ENCODE data around the gene SLC8A2. TPM values are rescaled to one million over a fixed set of nuclear protein-coding genes. Genes with fewer than 3 reads are reported as not detected.

Gene SLC8A2
- total and polyA plus RNA-seq, 2 experiments from 2014 or later = 0.99 to 3.7 TPM

DNA sequence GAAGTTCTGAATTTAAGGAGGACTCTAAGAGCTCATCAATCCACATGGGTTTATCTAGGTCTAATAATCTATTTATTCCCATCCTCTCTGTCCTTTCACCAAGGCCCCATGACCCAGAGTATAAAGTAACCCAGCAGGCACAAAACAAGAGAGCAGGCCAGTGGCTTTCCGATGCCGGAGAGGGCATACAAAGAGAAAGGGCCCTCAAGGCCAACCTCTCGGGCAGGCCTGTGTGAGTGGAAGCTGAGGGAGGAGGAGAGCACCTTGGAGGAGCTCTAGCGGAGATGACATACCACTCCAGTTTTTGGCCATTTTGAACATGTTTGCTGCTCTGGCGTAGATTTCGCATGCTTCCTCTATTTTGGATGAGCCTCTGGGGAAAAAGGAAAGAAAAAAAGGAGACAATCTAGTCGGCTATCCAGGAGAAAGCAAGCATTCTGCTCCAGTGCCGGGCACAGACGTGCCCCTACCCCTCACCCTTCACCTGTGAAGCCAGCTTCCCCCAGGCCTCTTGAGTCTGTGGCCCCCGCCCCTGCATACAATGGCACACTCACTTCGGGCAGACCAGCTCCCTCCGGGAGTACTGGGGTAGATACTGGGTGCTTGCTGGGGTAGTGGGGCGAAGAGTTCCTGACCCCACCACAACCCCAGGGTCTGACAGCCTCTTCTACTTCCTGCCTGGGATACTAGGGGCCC lies 31.6 kb upstream of the SLC8A2 start:
- Histone ChIP-seq H3K27me3 (no peaks in the 10 kb centered on the region), H3K4me1 (ENCODE audit: low read depth) (no peaks in the 10 kb centered on the region), H3K4me3 (no peak overlapping the region), H3K9me3 (ENCODE audit: low read depth) (no peaks in the 10 kb centered on the region), H3K27ac (no peak overlapping the region), H3K36me3 (no peaks in the 10 kb centered on the region)
- DNase-seq (ENCODE audit: low read depth in 1 of 2, low spot score in 1 of 2) = no peak
- TF ChIP-seq, protein P1, sequence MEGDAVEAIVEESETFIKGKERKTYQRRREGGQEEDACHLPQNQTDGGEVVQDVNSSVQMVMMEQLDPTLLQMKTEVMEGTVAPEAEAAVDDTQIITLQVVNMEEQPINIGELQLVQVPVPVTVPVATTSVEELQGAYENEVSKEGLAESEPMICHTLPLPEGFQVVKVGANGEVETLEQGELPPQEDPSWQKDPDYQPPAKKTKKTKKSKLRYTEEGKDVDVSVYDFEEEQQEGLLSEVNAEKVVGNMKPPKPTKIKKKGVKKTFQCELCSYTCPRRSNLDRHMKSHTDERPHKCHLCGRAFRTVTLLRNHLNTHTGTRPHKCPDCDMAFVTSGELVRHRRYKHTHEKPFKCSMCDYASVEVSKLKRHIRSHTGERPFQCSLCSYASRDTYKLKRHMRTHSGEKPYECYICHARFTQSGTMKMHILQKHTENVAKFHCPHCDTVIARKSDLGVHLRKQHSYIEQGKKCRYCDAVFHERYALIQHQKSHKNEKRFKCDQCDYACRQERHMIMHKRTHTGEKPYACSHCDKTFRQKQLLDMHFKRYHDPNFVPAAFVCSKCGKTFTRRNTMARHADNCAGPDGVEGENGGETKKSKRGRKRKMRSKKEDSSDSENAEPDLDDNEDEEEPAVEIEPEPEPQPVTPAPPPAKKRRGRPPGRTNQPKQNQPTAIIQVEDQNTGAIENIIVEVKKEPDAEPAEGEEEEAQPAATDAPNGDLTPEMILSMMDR (IDR thresholded peaks at IDR 0.05; ENCODE audit: low read depth, low read length) = no peak

DNA sequence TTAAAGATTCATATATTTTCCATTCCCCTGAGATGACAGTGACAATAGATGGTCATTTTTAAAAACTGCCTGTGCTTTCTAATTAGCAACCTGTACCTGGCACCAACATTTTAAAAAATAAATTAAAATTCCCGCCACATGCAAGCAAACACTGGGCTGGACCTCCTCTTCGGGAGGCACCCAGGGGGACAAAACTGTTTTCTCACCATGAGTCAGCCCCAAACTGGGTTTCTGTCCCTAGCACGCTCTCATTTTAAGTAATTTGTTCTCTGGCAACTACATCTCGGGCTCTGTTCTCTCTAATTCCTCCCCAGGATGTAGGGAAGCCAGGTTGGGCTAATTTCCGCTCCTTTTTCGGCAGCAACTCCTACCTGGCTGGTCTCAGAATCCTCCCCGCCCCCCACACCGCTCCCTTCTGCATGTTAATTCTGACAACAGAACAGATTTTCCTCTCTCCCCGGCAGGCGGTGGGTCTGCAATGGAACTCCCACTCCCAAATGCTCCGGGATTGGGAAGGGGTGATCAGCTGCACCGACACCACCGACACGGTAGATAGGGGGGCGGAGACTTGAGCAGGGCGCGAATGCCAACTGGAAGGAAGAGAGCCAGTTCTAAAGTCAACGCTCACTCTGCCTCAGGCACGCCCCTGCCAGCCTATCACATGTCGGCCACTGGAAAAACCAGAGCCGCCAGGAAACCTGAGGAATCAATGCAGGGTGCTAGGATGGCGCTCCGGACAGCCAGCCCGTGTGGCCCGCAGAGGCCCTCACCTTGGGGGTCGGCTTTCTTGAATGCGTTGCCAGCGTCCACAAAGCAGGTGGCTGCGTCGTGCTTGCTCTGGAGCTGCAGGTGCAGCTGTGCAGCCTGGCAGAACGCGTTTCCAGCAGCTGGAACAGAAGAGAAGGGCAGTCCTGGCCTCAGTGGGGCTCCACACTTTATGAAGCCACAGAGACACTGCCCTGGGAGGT lies 28.5 kb upstream of the SLC8A2 start:
- no peak for DNase-seq (ENCODE audit: low read depth in 1 of 2, low spot score in 1 of 2)
- H3K4me1 ChIP-seq (ENCODE audit: low read depth) = peaks cover 5% of the 10 kb centered on the region
- no peak overlapping the region for H3K27ac ChIP-seq
- H3K9me3 ChIP-seq (ENCODE audit: low read depth) = no peaks in the 10 kb centered on the region
- H3K27me3 ChIP-seq = no peaks in the 10 kb centered on the region
- TF ChIP-seq, protein P1 (IDR thresholded peaks at IDR 0.05; ENCODE audit: low read depth, low read length) = no peak
- no peak overlapping the region for H3K4me3 ChIP-seq
- H3K36me3 ChIP-seq = no peaks in the 10 kb centered on the region

DNA sequence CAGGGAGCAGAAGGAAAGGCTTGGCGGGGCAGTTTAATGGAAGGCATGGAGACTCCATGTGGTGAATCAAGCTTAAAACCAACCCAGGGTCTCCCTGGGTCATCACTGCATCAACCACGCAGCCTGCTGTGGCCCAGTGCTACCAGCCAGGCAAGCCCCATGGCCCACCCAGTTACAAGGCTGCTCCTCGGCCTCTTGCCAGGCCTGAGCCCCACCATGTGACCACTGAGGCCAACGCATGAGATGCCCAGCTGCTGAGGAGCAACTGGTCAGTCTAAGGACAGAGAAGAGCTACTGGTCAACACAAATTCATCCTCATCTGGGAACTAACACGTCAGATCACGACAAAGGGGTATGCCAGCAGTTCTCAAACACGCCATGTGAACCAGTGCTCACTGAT lies 27.7 kb upstream of the SLC8A2 start:
- TF ChIP-seq, protein P1 (IDR thresholded peaks at IDR 0.05; ENCODE audit: low read depth, low read length) = no peak
- H3K4me1 ChIP-seq (ENCODE audit: low read depth) = peaks cover 5% of the 10 kb centered on the region
- H3K36me3 ChIP-seq = no peaks in the 10 kb centered on the region
- no peak overlapping the region for H3K27ac ChIP-seq
- DNase-seq (ENCODE audit: low read depth in 1 of 2, low spot score in 1 of 2) = no peak
- no peaks in the 10 kb centered on the region for H3K27me3 ChIP-seq
- no peaks in the 10 kb centered on the region for H3K9me3 ChIP-seq (ENCODE audit: low read depth)
- H3K4me3 ChIP-seq = no peak overlapping the region

DNA sequence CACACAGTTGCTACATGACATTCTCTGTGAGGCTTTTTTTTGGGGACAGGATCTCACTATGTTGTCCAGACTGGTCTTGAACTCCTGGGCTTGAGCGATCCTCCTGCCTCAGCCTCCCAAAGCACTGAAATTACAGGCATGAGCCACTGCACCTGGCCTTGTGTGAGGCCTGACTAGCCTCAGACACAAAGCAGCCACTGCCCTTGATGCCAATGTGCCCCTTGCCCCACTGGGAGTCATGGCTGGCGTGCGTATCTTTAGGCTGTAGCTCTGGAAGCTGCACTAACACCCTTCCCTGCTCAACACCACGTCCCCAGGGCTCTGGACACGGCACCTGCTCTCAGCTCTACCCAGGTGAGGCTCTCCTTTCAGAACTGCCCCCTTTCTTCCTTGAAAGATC lies 26.9 kb upstream of the SLC8A2 start:
- Histone ChIP-seq H3K9me3 (ENCODE audit: low read depth) (no peaks in the 10 kb centered on the region), H3K4me3 (no peak overlapping the region), H3K36me3 (no peaks in the 10 kb centered on the region), H3K27ac (peak overlapping the region; percentile 34), H3K27me3 (no peaks in the 10 kb centered on the region), H3K4me1 (ENCODE audit: low read depth) (peaks cover 5% of the 10 kb centered on the region)
- TF ChIP-seq, protein P1 (IDR thresholded peaks at IDR 0.05; ENCODE audit: low read depth, low read length) = no peak
- no peak for DNase-seq (ENCODE audit: low read depth in 1 of 2, low spot score in 1 of 2)

DNA sequence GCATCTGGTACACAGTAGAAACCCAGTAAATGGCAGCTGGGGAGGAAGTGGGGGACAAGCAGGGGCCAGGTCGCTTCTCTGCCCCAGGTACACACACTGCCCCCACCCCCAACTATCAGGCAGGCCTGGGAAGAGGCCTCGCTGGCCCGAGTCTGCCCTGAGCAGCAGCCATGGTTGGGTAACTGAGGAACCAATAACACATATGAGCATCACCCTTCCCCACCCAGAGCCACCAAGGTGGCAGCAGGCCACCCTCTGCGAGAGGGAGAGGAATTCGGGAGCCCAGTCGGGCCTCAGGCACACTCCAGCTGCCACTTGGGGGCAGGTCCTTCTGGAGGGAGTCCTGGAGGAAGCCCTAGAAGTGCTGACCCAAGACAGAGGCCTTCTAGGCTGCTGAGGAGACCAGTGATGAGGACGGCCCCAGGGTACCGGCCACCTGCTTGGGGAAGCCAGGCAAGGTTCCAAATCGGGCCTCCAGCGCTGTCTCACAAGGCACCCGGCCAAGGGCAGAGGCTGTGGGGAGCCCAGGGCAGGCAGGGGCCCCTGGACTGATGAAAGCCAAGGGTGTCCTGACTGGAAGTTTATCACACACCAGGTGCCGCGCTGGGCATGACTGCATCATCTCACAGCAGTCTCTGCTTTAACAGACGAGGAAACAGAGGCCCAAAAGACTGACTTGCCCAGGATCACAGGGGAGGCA lies 26.3 kb upstream of the SLC8A2 start:
- Histone ChIP-seq H3K4me3 (no peak overlapping the region), H3K27ac (peak overlapping the region; percentile 66)
- no peak for DNase-seq (ENCODE audit: low read depth in 1 of 2, low spot score in 1 of 2)

More for the DNA sequence above, 26.3 kb upstream of the SLC8A2 start:
- Histone ChIP-seq H3K9me3 (ENCODE audit: low read depth) (no peaks in the 10 kb centered on the region), H3K4me1 (ENCODE audit: low read depth) (peaks cover 5% of the 10 kb centered on the region), H3K27me3 (no peaks in the 10 kb centered on the region), H3K36me3 (no peaks in the 10 kb centered on the region)
- TF ChIP-seq, protein P1 (IDR thresholded peaks at IDR 0.05; ENCODE audit: low read depth, low read length) = no peak

Measured in cardiac muscle cell (in vitro differentiated cells and primary cell).